KOPT-K1 (cell line): ENCODE results near the gene RPL31.

Experiments used
- H3K27ac ChIP-seq: fragments of 200-600 bp; sonication (generic); 2 replicates; pipeline ENCODE4 v1.5.1; 2016; ENCODE audit warnings: antibody characterized with exemption, mild to moderate bottlenecking, low read depth, low read length; ENCODE audit not compliant: poor library complexity, severe bottlenecking
- H3K36me3 ChIP-seq: fragments of 200-600 bp; sonication (generic); 2 replicates; pipeline ENCODE4 v1.5.1; 2017; ENCODE audit warnings: antibody characterized with exemption, mild to moderate bottlenecking, low read length, moderate library complexity; ENCODE audit not compliant: insufficient read depth
- H3K9me3 ChIP-seq: fragments of 200-600 bp; sonication (generic); 2 replicates; pipeline ENCODE4 v1.5.1; 2017; ENCODE audit warnings: antibody characterized with exemption, low read length, mild to moderate bottlenecking; ENCODE audit not compliant: insufficient read depth, poor library complexity, severe bottlenecking

RPL31 gene

GRCh38 chr2:101001691-101002561, at the start of gene RPL31:
TSS of gene RPL31 (plus strand) at chr2:101002289. CDS start at chr2:101002702, 413 bp downstream.
- H3K36me3 ChIP-seq, result peaks cover 49% of the 10 kb centered on the region
- peak within 1 kb of the TSS; percentile 83 for H3K27ac ChIP-seq
- no peaks in the 10 kb centered on the region for H3K9me3 ChIP-seq

DNA sequence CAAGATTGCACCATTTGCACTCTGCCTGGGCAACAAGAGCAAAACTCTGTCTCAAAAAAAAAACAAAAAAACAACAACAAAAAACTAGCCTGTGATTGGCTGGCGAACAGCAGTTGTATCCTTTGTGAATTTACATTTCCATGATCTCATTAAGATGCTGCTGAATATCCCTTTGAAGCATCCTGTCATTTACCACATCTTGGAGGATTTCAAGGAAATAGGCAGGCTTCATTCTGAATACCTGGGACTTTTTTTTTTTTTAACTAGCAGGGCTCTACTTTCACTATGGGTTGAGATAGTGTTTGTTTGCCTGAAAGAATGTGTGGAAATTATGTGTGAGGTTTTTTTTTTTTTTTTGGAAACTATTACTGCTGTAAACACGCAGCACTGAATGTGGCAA, 49.6 kb upstream of the RPL31 start:
- Histone ChIP-seq H3K36me3 (peaks cover 7% of the 10 kb centered on the region), H3K9me3 (no peaks in the 10 kb centered on the region), H3K27ac (no peak overlapping the region)

- Histone ChIP-seq H3K36me3 (peaks cover 7% of the 10 kb centered on the region), H3K9me3 (no peaks in the 10 kb centered on the region), H3K27ac (no peak overlapping the region)
Observed at GRCh38 chr2:100953406-100954043, 48.6 kb upstream of the RPL31 start.

DNA sequence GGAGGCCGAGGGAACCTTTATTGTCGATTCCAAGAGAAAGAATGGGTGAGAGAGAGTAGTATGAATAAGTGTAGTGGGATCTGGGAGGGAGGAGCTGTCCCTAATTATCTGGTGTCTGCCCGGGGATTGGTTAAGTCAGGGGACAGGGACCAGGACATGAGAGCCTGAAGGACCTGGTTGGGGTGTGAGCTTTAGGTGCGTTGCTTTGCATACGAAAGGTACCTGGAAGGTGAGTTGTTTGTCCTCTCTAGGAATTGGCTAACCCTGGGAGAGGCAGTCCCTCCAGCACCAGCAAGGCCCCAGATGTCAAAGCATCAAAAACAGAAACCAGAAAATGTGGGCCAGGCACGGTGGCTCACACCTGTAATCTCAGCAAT, 48.1 kb upstream of the RPL31 start:
- H3K36me3 ChIP-seq, result peaks cover 7% of the 10 kb centered on the region
- H3K27ac ChIP-seq, result no peak overlapping the region
- no peaks in the 10 kb centered on the region for H3K9me3 ChIP-seq

DNA sequence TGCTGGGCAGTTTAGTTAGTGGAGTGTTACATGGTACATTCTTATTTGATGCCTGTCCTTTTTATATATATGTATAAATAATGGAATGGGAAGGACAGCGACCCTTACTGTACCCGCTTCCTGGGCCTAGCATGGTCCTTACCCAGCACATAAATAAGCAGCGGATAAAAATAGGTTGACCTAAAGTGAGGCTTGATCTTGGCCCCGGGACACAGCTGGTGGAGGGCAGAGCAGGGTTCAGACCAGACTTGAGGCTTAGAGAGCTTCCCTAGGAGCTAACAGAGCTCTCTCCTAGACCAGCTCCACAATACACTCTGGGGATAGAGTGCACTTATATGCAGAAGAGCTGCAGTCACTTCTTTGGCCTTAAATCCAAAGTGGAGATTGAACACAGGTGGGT, 46.9 kb upstream of the RPL31 start:
- no peaks in the 10 kb centered on the region for H3K36me3 ChIP-seq
- H3K27ac ChIP-seq, result no peak overlapping the region
- no peaks in the 10 kb centered on the region for H3K9me3 ChIP-seq

DNA sequence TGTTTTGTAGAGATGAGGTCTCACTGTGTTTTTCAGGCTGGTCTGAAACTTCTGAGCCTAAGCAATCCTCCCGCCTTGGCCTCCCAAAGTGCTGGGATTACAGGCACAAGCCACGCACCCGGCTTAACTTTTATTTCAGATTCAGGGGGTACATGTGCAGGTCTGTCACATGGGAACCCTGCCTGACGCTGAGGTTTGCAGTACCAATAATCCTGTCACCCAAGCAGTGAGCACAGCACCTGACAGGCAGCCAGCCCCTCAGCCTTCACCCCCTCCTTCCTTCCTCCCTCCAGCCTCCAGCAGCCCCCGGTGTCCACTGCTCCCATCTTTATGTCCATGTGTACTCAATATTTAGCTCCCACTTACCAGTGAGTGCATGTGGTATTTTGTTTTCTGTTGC, 46.0 kb upstream of the RPL31 start:
- H3K9me3 ChIP-seq, result no peaks in the 10 kb centered on the region
- H3K36me3 ChIP-seq, result no peaks in the 10 kb centered on the region
- no peak overlapping the region for H3K27ac ChIP-seq

GRCh38 chr2:100957996-100958653, 44.0 kb upstream of the RPL31 start:
- H3K9me3 ChIP-seq, result no peaks in the 10 kb centered on the region
- no peak overlapping the region for H3K27ac ChIP-seq
- no peaks in the 10 kb centered on the region for H3K36me3 ChIP-seq

GRCh38 chr2:100959225-100959880, 42.7 kb upstream of the RPL31 start:
- Histone ChIP-seq H3K9me3 (no peaks in the 10 kb centered on the region), H3K27ac (no peak overlapping the region), H3K36me3 (no peaks in the 10 kb centered on the region)

GRCh38 chr2:100960688-100961087, 41.4 kb upstream of the RPL31 start:
- no peaks in the 10 kb centered on the region for H3K9me3 ChIP-seq
- no peaks in the 10 kb centered on the region for H3K36me3 ChIP-seq
- H3K27ac ChIP-seq, result no peak overlapping the region

DNA sequence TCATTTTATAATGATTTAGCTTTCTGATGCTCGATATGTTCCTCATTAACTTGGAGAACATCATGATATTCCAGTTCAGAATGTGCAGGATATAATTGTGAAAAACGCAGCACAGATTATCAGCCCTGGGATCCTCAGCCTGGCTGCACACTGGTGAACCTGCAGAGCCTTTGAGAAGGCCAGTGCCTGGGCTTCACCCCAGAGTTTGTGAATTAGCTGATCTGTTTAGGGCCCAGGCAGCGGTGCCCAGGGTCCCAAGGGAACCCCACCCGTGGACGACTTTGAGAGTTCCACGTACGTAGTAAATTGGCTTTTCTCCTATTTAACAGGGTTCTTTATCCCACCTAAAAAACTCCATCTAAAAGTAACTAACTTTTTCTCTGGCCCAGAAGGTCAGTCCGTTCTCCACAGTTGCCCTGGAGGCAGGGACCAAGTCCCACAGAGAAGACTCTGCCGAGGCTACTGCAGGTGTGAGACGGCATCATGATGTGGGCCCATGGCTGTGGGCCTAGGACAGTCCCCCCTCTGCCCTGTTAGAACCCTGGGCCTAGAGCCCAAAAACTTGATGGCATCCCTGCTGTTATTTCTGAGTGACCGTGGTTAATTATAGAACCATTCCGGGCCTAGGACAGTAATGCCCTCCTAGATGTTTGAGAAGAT, 39.6 kb upstream of the RPL31 start:
- no peak overlapping the region for H3K27ac ChIP-seq
- no peaks in the 10 kb centered on the region for H3K9me3 ChIP-seq
- peaks cover under 1% of the 10 kb centered on the region; the same call in 1 of the 2 replicates for H3K36me3 ChIP-seq

DNA sequence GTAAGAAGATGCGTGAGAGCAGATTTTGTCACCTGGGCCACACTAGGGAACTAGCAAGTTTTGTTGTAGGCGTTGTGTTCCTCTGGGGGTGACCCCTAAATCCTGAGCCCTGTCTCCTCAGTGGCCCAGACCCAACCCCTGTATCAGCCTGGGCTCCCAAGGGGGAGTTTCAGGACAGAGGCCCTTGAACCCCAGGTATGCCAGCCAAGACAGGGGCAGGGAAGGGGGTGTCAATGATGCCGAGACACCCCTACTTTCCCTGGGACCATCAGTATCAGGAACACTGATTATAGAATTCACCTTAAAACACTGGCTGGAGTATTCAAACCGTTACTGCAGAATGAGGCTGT, 39.1 kb upstream of the RPL31 start:
- no peaks in the 10 kb centered on the region for H3K9me3 ChIP-seq
- peaks cover 4% of the 10 kb centered on the region; the same call in 1 of the 2 replicates for H3K36me3 ChIP-seq
- peak overlapping the region; percentile 61 for H3K27ac ChIP-seq

GRCh38 chr2:100964222-100964621, 37.9 kb upstream of the RPL31 start:
- H3K27ac ChIP-seq, result peak overlapping the region; percentile 61
- H3K36me3 ChIP-seq, result peaks cover 15% of the 10 kb centered on the region
- no peaks in the 10 kb centered on the region for H3K9me3 ChIP-seq

DNA sequence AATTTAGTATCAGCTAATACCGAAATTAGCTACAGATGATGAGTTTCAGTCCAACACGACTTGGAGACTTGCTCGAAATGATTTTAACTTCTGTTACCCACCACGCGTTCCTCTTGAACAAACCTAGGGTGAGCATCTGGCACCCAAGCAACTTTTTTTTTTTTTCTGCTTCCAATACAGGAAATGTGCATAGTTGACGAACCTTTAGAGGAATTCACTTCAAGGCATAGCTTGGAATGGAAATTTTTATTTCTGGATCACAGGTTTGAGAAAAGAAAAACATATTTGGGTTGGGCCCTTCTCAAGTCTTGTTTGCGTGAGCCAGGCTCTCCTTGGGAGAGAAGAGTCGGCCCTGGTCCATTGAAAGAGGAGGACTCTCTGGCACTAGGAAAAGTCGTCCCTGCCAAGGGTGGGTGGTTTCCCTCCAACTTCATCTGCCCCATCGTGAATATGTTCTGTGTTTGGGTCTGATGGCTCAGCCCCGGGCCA, 37.4 kb upstream of the RPL31 start:
- Histone ChIP-seq H3K27ac (peak overlapping the region; percentile 61), H3K9me3 (no peaks in the 10 kb centered on the region), H3K36me3 (peaks cover 20% of the 10 kb centered on the region)

- Histone ChIP-seq H3K9me3 (no peaks in the 10 kb centered on the region), H3K36me3 (peaks cover 26% of the 10 kb centered on the region), H3K27ac (no peak overlapping the region)
Observed at GRCh38 chr2:100965596-100965995, 36.5 kb upstream of the RPL31 start.
